HEK293 (cell line): ENCODE results near the gene DEFB129.

ENCODE experiments used
- CTCF ChIA-PET: fragments of 350-600 bp; formaldehyde crosslinking; extraction: SDS; loops from one replicate; lab custom pipeline; 2021; ENCODE audit warnings: antibody characterized with exemption; lab: Yijun Ruan, JAX
- POLR2A ChIA-PET: fragments of 300-600 bp; formaldehyde crosslinking; extraction: SDS; loops from one replicate; lab custom pipeline; 2020; ENCODE audit warnings: antibody characterized with exemption, inconsistent platforms; lab: Yijun Ruan, JAX
- H3K27ac ChIP-seq: fragments of 200-500 bp; sonication (Bioruptor generic); 2 replicates; pipeline ENCODE4 v1.5.1; 2014; ENCODE audit warnings: low read depth, low read length, control low read depth, inconsistent platforms; ENCODE audit errors: extremely low read depth
- H3K36me3 ChIP-seq, 2 experiments: fragments of 200-500 bp in 1 of 2; sonication (Bioruptor generic) in 1 of 2; 1 replicate in 1 of 2; 2 replicates in 1 of 2; pipeline ENCODE4 v1.5.1; 2014 to 2017; ENCODE audit warnings: inconsistent platforms in 2 of 2, low read length in 2 of 2; ENCODE audit not compliant: control insufficient read depth in 2 of 2, insufficient read depth in 1 of 2
- H3K4me1 ChIP-seq: fragments of 200-500 bp; sonication (Bioruptor generic); 2 replicates; pipeline ENCODE4 v1.5.1; 2014; ENCODE audit warnings: mild to moderate bottlenecking, low read length, inconsistent platforms; ENCODE audit not compliant: control insufficient read depth, insufficient read depth
- H3K4me3 ChIP-seq: 2 replicates; pipeline ENCODE4 v1.5.1; 2011; ENCODE audit warnings: low read depth, mild to moderate bottlenecking, control low read depth, low read length, moderate library complexity
- H3K9me3 ChIP-seq: fragments of 200-500 bp; sonication (Bioruptor generic); 2 replicates; pipeline ENCODE4 v1.5.1; 2014; ENCODE audit warnings: low read depth, low read length, inconsistent platforms; ENCODE audit not compliant: control insufficient read depth, insufficient read depth
- BCL6B ChIP-seq: fragments of 450-650 bp; formaldehyde crosslinking; IDR thresholded peaks from 2 replicates; pipeline ENCODE4 v1.5.1; 2017; ENCODE audit warnings: missing biosample characterization, missing genetic modification characterization
- EGR2 ChIP-seq: fragments of 450-650 bp; formaldehyde crosslinking; IDR thresholded peaks from 2 replicates; pipeline ENCODE4 v1.5.1; 2016; ENCODE audit warnings: low read depth, missing biosample characterization, missing genetic modification characterization
- GLIS2 ChIP-seq: fragments of 450-650 bp; formaldehyde crosslinking; IDR thresholded peaks from 2 replicates; pipeline ENCODE4 v1.5.1; 2016; ENCODE audit warnings: missing biosample characterization, missing genetic modification characterization
- SALL2 ChIP-seq: fragments of 450-650 bp; formaldehyde crosslinking; IDR thresholded peaks from 2 replicates; pipeline ENCODE4 v1.5.0; 2017; ENCODE audit warnings: missing biosample characterization, mild to moderate bottlenecking, missing genetic modification characterization, borderline replicate concordance
- TRIM28 ChIP-seq: IDR thresholded peaks from 2 replicates; pipeline ENCODE4 v1.6.1; 2011; ENCODE audit warnings: low read length, control low read depth, borderline replicate concordance
- YY2 ChIP-seq: fragments of 450-650 bp; formaldehyde crosslinking; IDR thresholded peaks from 2 replicates; pipeline ENCODE4 v1.5.1; 2016; ENCODE audit warnings: missing biosample characterization, missing genetic modification characterization
- ZBTB44 ChIP-seq: fragments of 450-650 bp; IDR thresholded peaks from 2 replicates; pipeline ENCODE4 v1.5.1; 2018; ENCODE audit warnings: missing biosample characterization, mild to moderate bottlenecking, missing genetic modification characterization
- ZBTB8A ChIP-seq: fragments of 450-650 bp; formaldehyde crosslinking; IDR thresholded peaks from 2 replicates; pipeline ENCODE4 v1.5.1; 2016; ENCODE audit warnings: missing biosample characterization, missing genetic modification characterization
- ZFHX2 ChIP-seq: fragments of 450-650 bp; formaldehyde crosslinking; conservative IDR thresholded peaks from 2 replicates; pipeline ENCODE4 v1.5.1; 2016; ENCODE audit warnings: missing biosample characterization, missing genetic modification characterization
- ZNF184 ChIP-seq: fragments of 450-650 bp; IDR thresholded peaks from 2 replicates; pipeline ENCODE4 v1.5.1; 2018; ENCODE audit warnings: missing biosample characterization, mild to moderate bottlenecking, missing genetic modification characterization
- ZNF211 ChIP-seq: fragments of 450-650 bp; formaldehyde crosslinking; IDR thresholded peaks from 2 replicates; pipeline ENCODE4 v1.5.1; 2016; ENCODE audit warnings: low read depth, missing biosample characterization, missing genetic modification characterization
- ZNF302 ChIP-seq: fragments of 450-650 bp; formaldehyde crosslinking; IDR thresholded peaks from 2 replicates; pipeline ENCODE4 v1.5.1; 2016; ENCODE audit warnings: missing biosample characterization, missing genetic modification characterization, low read depth
- ZNF311 ChIP-seq: fragments of 450-650 bp; formaldehyde crosslinking; IDR thresholded peaks from 2 replicates; pipeline ENCODE4 v1.5.1; 2017; ENCODE audit warnings: missing biosample characterization, missing genetic modification characterization, borderline replicate concordance
- ZNF350 ChIP-seq: fragments of 450-650 bp; formaldehyde crosslinking; IDR thresholded peaks from 2 replicates; pipeline ENCODE4 v1.5.0; 2017; ENCODE audit warnings: missing biosample characterization, mild to moderate bottlenecking, missing genetic modification characterization
- ZNF366 ChIP-seq: fragments of 450-650 bp; formaldehyde crosslinking; conservative IDR thresholded peaks from 2 replicates; pipeline ENCODE4 v1.5.1; 2016; ENCODE audit warnings: missing biosample characterization, missing genetic modification characterization
- ZNF404 ChIP-seq: fragments of 450-650 bp; formaldehyde crosslinking; IDR thresholded peaks from 2 replicates; pipeline ENCODE4 v1.5.1; 2017; ENCODE audit warnings: missing biosample characterization, missing genetic modification characterization
- ZNF423 ChIP-seq: fragments of 450-650 bp; formaldehyde crosslinking; IDR thresholded peaks from 2 replicates; pipeline ENCODE4 v1.5.1; 2016; ENCODE audit warnings: missing biosample characterization, missing genetic modification characterization
- ZNF48 ChIP-seq: fragments of 450-650 bp; formaldehyde crosslinking; IDR thresholded peaks from 2 replicates; pipeline ENCODE4 v1.5.1; 2016; ENCODE audit warnings: missing biosample characterization, missing genetic modification characterization
- ZNF548 ChIP-seq: fragments of 450-650 bp; formaldehyde crosslinking; IDR thresholded peaks from 2 replicates; pipeline ENCODE4 v1.5.1; 2016; ENCODE audit warnings: missing biosample characterization, missing genetic modification characterization
- ZNF621 ChIP-seq: fragments of 450-650 bp; formaldehyde crosslinking; IDR thresholded peaks from 2 replicates; pipeline ENCODE4 v1.5.1; 2017; ENCODE audit warnings: missing biosample characterization, missing genetic modification characterization
- ZNF626 ChIP-seq: fragments of 450-650 bp; sonication (Bioruptor Pico); formaldehyde crosslinking; IDR thresholded peaks from 2 replicates; pipeline ENCODE4 v1.5.1; 2018; ENCODE audit warnings: missing biosample characterization, missing genetic modification characterization, inconsistent platforms
- ZNF639 ChIP-seq: fragments of 450-650 bp; formaldehyde crosslinking; IDR thresholded peaks from 2 replicates; pipeline ENCODE4 v1.5.1; 2016; ENCODE audit warnings: missing biosample characterization, missing genetic modification characterization
- ZNF791 ChIP-seq: fragments of 450-650 bp; formaldehyde crosslinking; IDR thresholded peaks from 2 replicates; pipeline ENCODE4 v1.5.1; 2016; ENCODE audit warnings: missing biosample characterization, missing genetic modification characterization

DEFB129 gene

GRCh38 chr20:237489-237888 lies 10.4 kb downstream of the DEFB129 start:
- Histone ChIP-seq H3K4me3 (no peak overlapping the region), H3K36me3 (no peaks in the 10 kb centered on the region), H3K4me1 (no peaks in the 10 kb centered on the region), H3K27ac (no peak overlapping the region), H3K9me3 (no peaks in the 10 kb centered on the region)
- POLR2A ChIA-PET, result no interaction called here
- CTCF ChIA-PET, result interaction anchor here (0.6 to 2.7 kb wide), 3 partner anchors 10 to 93 kb away, joined by 3 to 7 read pairs (median 5); partner anchors contain the start of gene DEFB129
- peak; percentile 92 for TF ChIP-seq EGR2 (tag by site-specific recombination)
- peak; percentile 86 for TF ChIP-seq ZFHX2 (tag by site-specific recombination)
- TF ChIP-seq ZNF302, result no peak

- no peaks in the 10 kb centered on the region for H3K4me1 ChIP-seq
- no peak for TF ChIP-seq ZNF404 (tag by site-specific recombination)
- CTCF ChIA-PET, result interaction anchor here (1.6 to 2.7 kb wide), 3 partner anchors 10 to 93 kb away, joined by 4 to 7 read pairs (median 5); partner anchors contain the start of gene DEFB129
- POLR2A ChIA-PET, result no interaction called here
- H3K36me3 ChIP-seq, result no peaks in the 10 kb centered on the region
- H3K27ac ChIP-seq, result no peak overlapping the region
- no peak overlapping the region for H3K4me3 ChIP-seq
- no peaks in the 10 kb centered on the region for H3K9me3 ChIP-seq
Measured at GRCh38 chr20:237929-238328, 10.9 kb downstream of the DEFB129 start.

- TF ChIP-seq ZNF48 (tag by site-specific recombination) (no peak), ZBTB8A (no peak), ZNF621 (tag by site-specific recombination) (no peak), ZBTB44 (tag by site-specific recombination) (no peak), ZNF184 (tag by site-specific recombination) (no peak), ZNF211 (tag by site-specific recombination) (no peak), ZNF366 (tag by site-specific recombination) (no peak), BCL6B (tag by site-specific recombination) (no peak), ZNF639 (tag by site-specific recombination) (no peak), ZNF791 (tag by site-specific recombination) (no peak), ZNF350 (tag by site-specific recombination) (no peak), SALL2 (tag by site-specific recombination) (no peak), GLIS2 (no peak), YY2 (tag by site-specific recombination) (no peak), TRIM28 (no peak), ZNF626 (tag by site-specific recombination) (no peak), ZNF311 (tag by site-specific recombination) (no peak), ZNF423 (tag by site-specific recombination) (no peak), ZNF548 (tag by site-specific recombination) (no peak)
- CTCF ChIA-PET, result interaction anchor here (0.6 to 2.3 kb wide), 3 partner anchors 24 to 89 kb away, joined by 4 to 12 read pairs (median 4); no protein-coding TSS in a partner anchor
Measured at GRCh38 chr20:242905-243304, 15.8 kb downstream of the DEFB129 start.

More at GRCh38 chr20:242905-243304, 15.8 kb downstream of the DEFB129 start:
- Histone ChIP-seq H3K4me1 (no peaks in the 10 kb centered on the region), H3K27ac (no peak overlapping the region), H3K4me3 (no peak overlapping the region), H3K36me3 (no peaks in the 10 kb centered on the region), H3K9me3 (no peaks in the 10 kb centered on the region; the same call in 1 of the 2 replicates)
- POLR2A ChIA-PET, result no interaction called here
